NCI-H2227 (cell line): ENCODE results near the gene PRKAR2B.
A peak's percentile ranks its signal among the peaks of the same experiment; 100 is the strongest.
"Not testable (repeated sequence)": the region's sequence is repeated elsewhere in the genome, so short reads cannot be mapped to it uniquely, and the experiment has no call there.

Experiments
- DNase-seq: peaks from one replicate; lab custom pipeline; 2025; ENCODE audit not compliant: unreplicated experiment; lab: John Stamatoyannopoulos, UW

Gene PRKAR2B

GRCh38 chr7:107115114-107115513 is 70.6 kb downstream of the PRKAR2B start:
- DNase-seq, result no peak

- no peak for DNase-seq
Observed at GRCh38 chr7:107115762-107116540, 71.4 kb downstream of the PRKAR2B start.

- DNase-seq, result peak; percentile 28
Observed at GRCh38 chr7:107118109-107118900, 73.8 kb downstream of the PRKAR2B start.

GRCh38 chr7:107119376-107120105 is 75.0 kb downstream of the PRKAR2B start:
- no peak for DNase-seq

- DNase-seq, result no peak
Observed at GRCh38 chr7:107122486-107122911, 78.0 kb downstream of the PRKAR2B start.

GRCh38 chr7:107123392-107123791 is 78.9 kb downstream of the PRKAR2B start:
- no peak for DNase-seq

- peak; percentile 92 for DNase-seq
Observed at GRCh38 chr7:107125475-107125874, 81.0 kb downstream of the PRKAR2B start.

GRCh38 chr7:107128217-107128616 is 83.7 kb downstream of the PRKAR2B start:
- no peak for DNase-seq

- no peak for DNase-seq
Observed at GRCh38 chr7:107128748-107129147, 84.2 kb downstream of the PRKAR2B start.

- no peak for DNase-seq
Observed at GRCh38 chr7:107130487-107131220, 86.1 kb downstream of the PRKAR2B start.

- no peak for DNase-seq
Observed at GRCh38 chr7:107133396-107133795, 88.9 kb downstream of the PRKAR2B start.

- no peak for DNase-seq
Observed at GRCh38 chr7:107138696-107139420, 94.4 kb downstream of the PRKAR2B start.

- DNase-seq, result not testable (repeated sequence)
Observed at GRCh38 chr7:107143875-107144274, 99.4 kb downstream of the PRKAR2B start.

GRCh38 chr7:107145067-107145838 is 100.7 kb downstream of the PRKAR2B start:
- DNase-seq, result no peak

- DNase-seq, result peak; percentile 32
Observed at GRCh38 chr7:107147464-107148393, 103.2 kb downstream of the PRKAR2B start.

- DNase-seq, result no peak
Observed at GRCh38 chr7:107148721-107149120, 104.2 kb downstream of the PRKAR2B start.

GRCh38 chr7:107149863-107150262 is 105.4 kb downstream of the PRKAR2B start:
- DNase-seq, result no peak

- peak; percentile 78 for DNase-seq
Observed at GRCh38 chr7:107150375-107151073, 106.0 kb downstream of the PRKAR2B start.
